Measurements from ENCODE around the gene RTP2.
A peak's percentile ranks its signal among the peaks of the same experiment; 100 is the strongest.

DNA sequence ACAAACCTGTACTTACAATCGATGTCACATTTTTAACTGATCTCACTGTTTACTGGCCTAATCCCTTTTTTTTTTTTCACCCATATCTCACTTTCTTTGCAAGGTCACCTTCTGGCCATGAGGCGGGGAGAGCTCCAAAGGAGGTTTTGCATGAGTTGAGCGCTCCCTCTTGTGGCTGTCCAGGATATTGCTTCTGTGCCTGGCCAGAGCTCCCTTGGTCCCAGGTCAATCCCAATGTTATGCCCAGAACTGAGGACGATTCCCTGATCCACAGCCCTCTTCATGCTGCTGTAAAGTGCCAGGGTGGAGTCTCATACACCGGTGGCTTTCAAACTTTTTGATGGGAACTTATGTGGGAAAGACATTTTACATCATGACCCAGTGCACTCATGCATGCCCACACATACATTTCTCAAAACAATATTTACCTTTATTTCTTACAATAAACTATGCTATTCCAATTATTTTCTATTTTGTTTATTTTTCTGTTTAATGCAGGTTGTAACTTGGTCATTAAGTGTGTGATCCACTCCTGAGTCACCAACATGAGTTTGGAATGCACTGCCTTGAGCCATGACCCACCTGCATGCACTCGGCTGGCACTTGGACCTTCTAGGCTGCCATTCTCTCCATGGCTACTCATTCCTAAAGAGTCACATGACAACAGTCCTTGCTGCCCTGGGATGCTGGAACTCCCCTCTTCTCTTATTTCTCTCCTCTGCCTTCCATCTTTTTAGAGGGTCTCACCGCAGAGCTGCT lies 22.5 kb downstream of the RTP2 start:
- no peak for TF ChIP-seq EZH2 (IDR thresholded peaks at IDR 0.05; ENCODE audit: insufficient read depth, low read length)
- TF ChIP-seq, protein P1, sequence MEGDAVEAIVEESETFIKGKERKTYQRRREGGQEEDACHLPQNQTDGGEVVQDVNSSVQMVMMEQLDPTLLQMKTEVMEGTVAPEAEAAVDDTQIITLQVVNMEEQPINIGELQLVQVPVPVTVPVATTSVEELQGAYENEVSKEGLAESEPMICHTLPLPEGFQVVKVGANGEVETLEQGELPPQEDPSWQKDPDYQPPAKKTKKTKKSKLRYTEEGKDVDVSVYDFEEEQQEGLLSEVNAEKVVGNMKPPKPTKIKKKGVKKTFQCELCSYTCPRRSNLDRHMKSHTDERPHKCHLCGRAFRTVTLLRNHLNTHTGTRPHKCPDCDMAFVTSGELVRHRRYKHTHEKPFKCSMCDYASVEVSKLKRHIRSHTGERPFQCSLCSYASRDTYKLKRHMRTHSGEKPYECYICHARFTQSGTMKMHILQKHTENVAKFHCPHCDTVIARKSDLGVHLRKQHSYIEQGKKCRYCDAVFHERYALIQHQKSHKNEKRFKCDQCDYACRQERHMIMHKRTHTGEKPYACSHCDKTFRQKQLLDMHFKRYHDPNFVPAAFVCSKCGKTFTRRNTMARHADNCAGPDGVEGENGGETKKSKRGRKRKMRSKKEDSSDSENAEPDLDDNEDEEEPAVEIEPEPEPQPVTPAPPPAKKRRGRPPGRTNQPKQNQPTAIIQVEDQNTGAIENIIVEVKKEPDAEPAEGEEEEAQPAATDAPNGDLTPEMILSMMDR (IDR thresholded peaks at IDR 0.05; ENCODE audit: insufficient read depth, low read depth, low read length), result peak; percentile 92
